ENCODE measurements around the gene CUEDC1. TPM values are rescaled to one million over a fixed set of nuclear protein-coding genes. Genes with fewer than 3 reads are reported as not detected.

CUEDC1 gene
- total RNA-seq, 1 donor from 2014 or later: 76.1 TPM

DNA sequence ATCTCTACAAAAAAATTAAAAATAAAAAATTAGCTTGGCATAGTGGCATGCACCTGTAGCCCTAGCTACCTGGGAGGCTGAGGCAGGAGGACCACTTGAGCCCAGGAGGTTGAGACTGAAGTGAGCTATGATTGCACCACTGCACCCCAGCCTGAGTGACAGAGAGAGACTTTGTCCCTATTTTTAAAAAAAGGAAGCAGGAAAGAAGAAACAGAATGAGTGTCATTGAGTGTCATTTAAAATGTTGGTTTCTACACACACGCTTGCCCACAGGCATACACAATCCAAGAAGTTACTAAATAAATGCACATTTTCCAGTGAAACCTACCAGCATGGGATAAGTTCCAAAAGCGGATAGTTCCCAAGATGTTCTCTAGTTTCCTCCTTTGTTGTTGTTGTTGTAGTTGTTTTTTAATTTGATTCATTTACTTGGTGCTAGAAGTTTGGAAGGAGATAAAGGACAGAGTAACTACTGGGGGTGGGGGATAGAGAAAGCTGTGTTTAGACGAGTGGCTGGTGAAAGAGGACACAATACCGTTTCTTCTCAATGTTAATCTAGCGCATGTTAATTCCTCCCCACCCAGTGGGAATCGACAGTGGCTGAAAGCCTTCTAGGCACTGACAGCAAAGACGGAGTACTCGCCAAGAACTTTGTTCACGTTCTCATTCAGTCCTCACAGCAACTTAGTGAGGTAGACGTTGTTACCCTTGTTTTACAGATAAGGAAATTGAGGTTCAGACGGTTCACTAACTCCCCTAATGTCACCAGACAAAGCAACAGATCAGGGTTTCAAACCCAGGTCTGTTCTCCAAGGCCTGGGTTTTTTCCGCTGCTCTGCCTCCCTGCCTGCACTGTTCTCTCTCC lies 122.7 kb downstream of the CUEDC1 start:
- H3K36me3 ChIP-seq: peaks cover 0 to 11% of the 10 kb centered on the region in 2 donors
- peaks cover 10 to 19% of the 10 kb centered on the region in 2 donors for H3K4me1 ChIP-seq
- TF ChIP-seq, protein P1, sequence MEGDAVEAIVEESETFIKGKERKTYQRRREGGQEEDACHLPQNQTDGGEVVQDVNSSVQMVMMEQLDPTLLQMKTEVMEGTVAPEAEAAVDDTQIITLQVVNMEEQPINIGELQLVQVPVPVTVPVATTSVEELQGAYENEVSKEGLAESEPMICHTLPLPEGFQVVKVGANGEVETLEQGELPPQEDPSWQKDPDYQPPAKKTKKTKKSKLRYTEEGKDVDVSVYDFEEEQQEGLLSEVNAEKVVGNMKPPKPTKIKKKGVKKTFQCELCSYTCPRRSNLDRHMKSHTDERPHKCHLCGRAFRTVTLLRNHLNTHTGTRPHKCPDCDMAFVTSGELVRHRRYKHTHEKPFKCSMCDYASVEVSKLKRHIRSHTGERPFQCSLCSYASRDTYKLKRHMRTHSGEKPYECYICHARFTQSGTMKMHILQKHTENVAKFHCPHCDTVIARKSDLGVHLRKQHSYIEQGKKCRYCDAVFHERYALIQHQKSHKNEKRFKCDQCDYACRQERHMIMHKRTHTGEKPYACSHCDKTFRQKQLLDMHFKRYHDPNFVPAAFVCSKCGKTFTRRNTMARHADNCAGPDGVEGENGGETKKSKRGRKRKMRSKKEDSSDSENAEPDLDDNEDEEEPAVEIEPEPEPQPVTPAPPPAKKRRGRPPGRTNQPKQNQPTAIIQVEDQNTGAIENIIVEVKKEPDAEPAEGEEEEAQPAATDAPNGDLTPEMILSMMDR (IDR thresholded peaks at IDR 0.05): no peak
- intact Hi-C loops (cut with DNase I): loop anchor here (1.0 to 10.0 kb wide), 5 partner anchors 18 to 700 kb away; partner anchors contain the start of genes MRPS23 and MSI2
- no peak for DNase-seq (ENCODE audit: low spot score in 2 of 2)
- no peaks in the 10 kb centered on the region for H3K9me3 ChIP-seq
- no peaks in the 10 kb centered on the region for H3K27me3 ChIP-seq
- H3K4me3 ChIP-seq: peak overlapping the region; percentile 51 to 60
- H3K27ac ChIP-seq: peak overlapping the region; percentile 62 to 88

DNA sequence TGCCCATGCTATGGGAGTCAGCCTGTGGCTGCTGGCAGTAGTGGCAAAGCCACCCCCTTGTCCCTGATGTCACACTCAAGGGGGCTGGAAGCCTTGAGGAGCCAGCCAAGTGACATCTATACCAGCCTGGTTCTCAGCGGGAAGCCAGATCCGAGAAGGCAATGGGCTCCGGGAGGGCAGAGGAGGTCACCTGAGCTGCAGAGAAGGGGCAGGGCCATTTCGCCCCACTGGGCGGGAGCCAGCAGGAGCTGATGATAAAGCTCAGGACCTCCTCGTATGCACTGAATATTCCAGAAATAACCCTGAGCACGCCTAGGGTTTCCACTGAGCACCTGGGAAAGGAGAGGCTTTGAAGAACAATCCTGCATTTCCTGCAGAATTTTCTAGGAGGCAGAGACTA lies 124.3 kb downstream of the CUEDC1 start:
- TF ChIP-seq, protein P1 (IDR thresholded peaks at IDR 0.05): no peak
- H3K4me1 ChIP-seq: peaks cover 10 to 19% of the 10 kb centered on the region in 2 donors
- H3K9me3 ChIP-seq: no peaks in the 10 kb centered on the region
- no peak overlapping the region for H3K4me3 ChIP-seq
- DNase-seq (ENCODE audit: low spot score in 2 of 2): no peak
- H3K27ac ChIP-seq: no peak overlapping the region
- intact Hi-C loops (cut with DNase I): loop anchor here (5.0 to 10.0 kb wide), 4 partner anchors 234 to 699 kb away; partner anchors contain the start of gene MSI2
- no peaks in the 10 kb centered on the region for H3K36me3 ChIP-seq
- no peaks in the 10 kb centered on the region for H3K27me3 ChIP-seq

DNA sequence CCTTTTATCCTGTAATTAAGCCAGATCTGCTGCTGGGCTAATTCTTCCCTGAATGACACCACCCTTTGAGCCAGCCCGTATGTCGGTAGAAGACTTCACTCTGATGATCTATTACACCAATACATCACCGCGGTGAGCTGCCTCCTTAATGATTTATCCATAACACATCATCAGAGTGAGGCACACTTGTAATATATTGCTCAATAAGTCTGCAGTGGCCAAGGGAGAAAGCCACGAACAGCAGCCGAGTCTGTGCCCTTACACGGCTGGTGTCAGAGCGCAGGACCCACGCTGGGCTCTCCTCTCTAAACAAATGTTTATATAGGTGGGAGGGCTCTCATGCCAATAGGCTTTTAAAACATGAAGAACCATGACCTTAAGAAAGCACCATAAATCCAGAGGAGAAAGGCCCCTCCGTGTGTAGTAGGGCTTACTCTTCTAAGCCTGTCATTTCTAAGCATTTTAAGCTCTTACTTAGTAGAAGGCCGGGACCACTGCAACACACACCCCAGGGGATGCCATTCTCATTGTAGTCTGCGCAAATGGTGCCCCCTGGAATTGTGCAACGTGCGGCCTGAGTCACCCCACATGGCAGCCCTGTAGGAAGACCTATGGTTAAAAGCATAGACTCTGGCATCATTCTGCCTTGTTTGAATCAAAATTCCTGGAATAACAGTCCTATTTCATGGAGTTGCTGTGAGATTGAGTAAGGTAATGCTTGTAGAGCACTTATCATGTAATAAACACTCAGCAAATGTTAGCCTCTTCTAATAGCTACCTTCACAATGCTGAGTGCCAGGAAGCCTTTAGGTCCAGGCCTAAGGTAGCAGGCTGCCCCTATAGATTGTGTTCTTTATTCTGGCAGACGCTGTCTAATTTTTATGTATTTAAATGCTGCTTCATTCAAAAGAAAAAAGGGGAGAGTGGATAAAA lies 131.5 kb downstream of the CUEDC1 start:
- no peaks in the 10 kb centered on the region for H3K27me3 ChIP-seq
- intact Hi-C loops (cut with DNase I): no loop called here
- H3K4me3 ChIP-seq: no peak overlapping the region
- no peaks in the 10 kb centered on the region for H3K36me3 ChIP-seq
- no peaks in the 10 kb centered on the region for H3K9me3 ChIP-seq
- no peaks in the 10 kb centered on the region for H3K4me1 ChIP-seq
- TF ChIP-seq, protein P1 (IDR thresholded peaks at IDR 0.05): no peak
- no peak overlapping the region for H3K27ac ChIP-seq
- peak in 1 of 2 donors; percentile 40 for DNase-seq (ENCODE audit: low spot score in 2 of 2)

DNA sequence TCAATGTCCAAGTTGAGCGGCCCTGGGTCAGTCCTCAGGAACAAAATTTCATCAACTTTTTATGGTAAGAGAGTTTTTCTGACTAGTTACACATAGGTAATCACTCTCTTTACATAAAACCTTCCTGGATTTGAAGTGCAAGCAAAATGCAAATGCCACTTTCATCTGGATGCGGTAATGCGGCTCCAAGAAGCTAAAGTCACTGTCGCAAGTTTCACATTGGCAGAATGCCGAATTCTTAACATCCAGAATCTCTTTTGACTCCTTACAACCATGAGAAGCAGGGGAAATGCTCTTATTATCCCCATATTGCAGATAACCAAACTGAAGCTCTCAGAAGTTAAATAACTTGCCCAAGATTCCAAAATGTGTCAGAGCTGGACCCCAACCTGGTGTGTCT lies 135.3 kb downstream of the CUEDC1 start:
- DNase-seq (ENCODE audit: low spot score in 2 of 2): no peak
- Histone ChIP-seq H3K27ac (no peak overlapping the region), H3K36me3 (no peaks in the 10 kb centered on the region), H3K9me3 (no peaks in the 10 kb centered on the region), H3K4me3 (no peak overlapping the region), H3K4me1 (no peaks in the 10 kb centered on the region), H3K27me3 (no peaks in the 10 kb centered on the region)
- TF ChIP-seq, protein P1 (IDR thresholded peaks at IDR 0.05): no peak
- intact Hi-C loops (cut with DNase I): no loop called here

DNA sequence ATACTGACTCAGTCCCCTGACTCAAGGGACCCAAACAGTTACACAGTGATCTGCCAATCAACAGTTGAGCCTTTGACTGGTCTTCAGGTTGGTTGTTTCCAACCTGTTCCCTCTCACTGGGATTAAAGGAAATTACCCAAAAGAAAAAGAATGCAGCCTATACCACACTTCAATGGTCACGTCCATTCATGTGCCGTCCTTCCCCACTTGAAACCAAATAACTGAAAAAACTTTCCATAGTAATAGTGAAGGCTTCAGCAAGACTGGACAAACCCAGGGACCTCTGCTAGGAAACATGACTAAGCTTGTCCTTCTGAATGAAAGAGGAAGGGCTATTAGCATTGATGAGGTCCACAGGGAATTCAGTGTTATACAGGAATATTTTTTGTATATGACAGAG lies 135.9 kb downstream of the CUEDC1 start:
- intact Hi-C loops (cut with DNase I): no loop called here
- Histone ChIP-seq H3K27me3 (no peaks in the 10 kb centered on the region), H3K36me3 (no peaks in the 10 kb centered on the region), H3K9me3 (no peaks in the 10 kb centered on the region), H3K4me1 (no peaks in the 10 kb centered on the region), H3K4me3 (no peak overlapping the region), H3K27ac (no peak overlapping the region)
- TF ChIP-seq, protein P1 (IDR thresholded peaks at IDR 0.05): no peak
- no peak for DNase-seq (ENCODE audit: low spot score in 2 of 2)
